Endometrium (tissue), 2 donors: ENCODE data around the gene HEPACAM.
"Not testable (repeated sequence)": the region's sequence is repeated elsewhere in the genome, so short reads cannot be mapped to it uniquely, and the experiment has no call there.

ENCODE experiments used
- FAIRE-seq: peaks from 2 replicates; lab custom pipeline; 2012; peaks lifted over from hg19 to GRCh38; lab: Jason Lieb, UNC
- donor health status: control.
- donor health status: control.

The HEPACAM gene, protein sequence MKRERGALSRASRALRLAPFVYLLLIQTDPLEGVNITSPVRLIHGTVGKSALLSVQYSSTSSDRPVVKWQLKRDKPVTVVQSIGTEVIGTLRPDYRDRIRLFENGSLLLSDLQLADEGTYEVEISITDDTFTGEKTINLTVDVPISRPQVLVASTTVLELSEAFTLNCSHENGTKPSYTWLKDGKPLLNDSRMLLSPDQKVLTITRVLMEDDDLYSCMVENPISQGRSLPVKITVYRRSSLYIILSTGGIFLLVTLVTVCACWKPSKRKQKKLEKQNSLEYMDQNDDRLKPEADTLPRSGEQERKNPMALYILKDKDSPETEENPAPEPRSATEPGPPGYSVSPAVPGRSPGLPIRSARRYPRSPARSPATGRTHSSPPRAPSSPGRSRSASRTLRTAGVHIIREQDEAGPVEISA

DNA sequence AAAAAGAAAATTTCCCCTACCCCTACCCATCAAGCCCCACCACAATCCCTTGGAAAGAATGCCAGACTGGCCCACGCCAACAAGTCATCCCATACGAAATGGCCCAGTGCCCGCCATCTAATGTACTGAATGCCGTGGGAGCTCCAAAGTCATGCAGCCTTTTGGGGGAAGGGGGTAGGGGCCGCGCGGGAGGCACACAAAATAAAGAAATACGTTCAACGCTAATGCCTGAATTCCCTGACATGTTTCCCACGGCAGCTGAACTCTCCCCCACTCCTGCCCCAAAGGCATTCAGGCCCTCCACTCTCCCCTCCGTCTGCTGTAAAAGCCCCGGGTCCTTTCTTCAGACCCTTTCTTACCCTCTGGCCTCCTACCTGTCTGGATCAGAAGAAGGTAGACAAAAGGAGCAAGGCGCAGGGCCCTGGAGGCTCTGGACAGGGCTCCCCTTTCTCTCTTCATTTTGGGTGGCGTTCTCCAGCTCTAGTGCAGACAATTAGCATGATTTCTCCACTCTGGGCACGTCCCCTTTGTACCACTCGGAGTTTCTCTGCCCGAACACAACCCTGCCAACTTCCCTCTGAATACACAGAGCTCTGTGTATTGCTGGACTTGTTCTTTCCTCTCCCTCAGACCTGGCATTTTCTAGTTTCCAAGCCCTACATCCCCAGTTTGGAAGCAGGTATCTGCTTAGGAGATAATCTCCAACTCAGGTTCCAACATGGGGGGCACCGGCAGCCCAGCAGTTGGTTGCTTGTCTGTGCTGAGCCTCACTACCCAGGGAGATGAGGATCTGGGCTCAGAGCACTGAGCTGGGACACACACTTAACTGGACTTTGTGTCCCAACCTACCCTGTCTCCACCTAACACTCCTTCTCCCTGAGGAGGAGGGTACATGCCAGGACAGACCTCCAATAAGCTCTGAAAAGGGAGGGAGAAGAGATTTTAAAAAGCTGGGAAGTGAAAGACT is at the start of gene HEPACAM:
Gene HEPACAM, minus strand, starts transcription at position 500 of the 967 bp plus-strand sequence. Its CDS starts 41 bp downstream, at position 459.
- FAIRE-seq, result no peak

DNA sequence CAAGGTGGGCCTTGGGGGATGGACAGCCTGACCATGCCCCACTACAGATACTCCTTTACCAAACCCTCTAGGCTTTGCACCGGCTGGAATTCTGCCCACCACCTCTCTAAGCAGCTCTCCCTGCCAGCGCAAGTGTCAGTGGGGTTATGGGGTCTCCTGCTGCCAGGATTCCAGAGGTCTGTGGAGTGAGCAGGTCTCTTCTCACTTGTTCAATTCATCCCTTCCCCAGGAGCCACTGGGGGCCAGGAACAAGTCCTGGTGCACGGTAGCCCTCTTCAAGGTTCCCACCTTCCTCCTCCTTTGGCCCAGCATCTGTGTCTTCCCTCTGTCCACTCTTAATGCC is 48.6 kb upstream of the HEPACAM start:
- FAIRE-seq, result no peak

DNA sequence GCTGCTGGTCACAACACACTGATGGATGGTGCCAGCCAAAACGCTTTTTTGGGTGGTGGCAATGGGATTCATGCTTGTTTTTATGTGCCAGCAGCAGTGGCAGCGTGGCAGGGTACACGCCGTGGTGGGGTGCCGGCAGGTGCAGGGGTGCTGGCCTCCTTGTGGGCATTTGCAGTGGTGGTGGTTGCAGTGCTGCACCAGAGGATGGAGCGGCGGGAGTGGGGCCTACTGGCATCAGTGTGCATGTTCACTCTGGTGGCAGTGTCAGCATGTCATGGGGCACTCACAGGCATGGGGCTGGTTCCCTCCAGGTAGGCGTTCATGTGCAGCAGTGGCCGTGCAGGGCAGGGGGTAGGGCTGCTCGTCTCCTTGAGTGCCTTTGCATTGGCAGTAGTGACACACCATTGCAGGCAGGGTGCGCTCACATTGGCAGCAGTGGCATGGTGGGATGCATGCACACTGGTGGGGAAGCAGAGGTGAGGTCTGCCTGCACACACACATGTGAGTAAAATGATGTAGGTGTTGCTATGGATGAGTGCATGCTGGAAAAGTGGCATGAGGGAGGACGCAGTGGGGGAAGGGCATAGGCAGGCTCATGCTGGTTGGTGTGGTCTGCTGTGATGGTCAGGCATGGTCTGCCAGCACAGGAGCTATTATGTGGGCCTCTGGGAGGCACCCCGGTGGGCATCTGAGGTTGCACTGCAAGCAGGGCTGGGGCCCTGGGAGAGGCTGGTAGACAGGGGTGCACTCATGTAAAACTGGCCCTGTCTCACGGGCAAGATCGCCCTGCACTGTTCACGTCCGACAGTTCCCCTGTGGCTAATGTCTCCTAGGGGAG is 48.0 kb upstream of the HEPACAM start:
- FAIRE-seq, result no peak

DNA sequence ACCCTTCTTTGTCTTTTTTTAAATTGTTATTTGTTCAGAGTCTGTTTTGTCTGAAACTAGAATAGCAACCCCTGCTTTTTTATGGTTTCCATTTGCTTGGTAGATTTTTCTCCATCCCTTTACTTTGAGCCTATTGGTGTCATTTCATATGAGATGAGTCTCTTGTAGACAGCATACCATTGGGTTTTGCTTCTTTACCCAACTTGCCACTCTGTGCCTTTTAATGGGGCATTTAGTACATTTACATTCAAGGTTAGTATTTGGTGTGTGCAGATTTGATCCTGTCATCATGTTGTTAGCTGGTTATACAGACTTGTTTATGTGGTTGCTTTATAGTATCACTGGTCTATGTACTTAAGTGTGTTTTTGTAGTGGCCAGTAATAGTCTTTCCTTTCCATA is 46.2 kb upstream of the HEPACAM start:
- FAIRE-seq, result no peak

DNA sequence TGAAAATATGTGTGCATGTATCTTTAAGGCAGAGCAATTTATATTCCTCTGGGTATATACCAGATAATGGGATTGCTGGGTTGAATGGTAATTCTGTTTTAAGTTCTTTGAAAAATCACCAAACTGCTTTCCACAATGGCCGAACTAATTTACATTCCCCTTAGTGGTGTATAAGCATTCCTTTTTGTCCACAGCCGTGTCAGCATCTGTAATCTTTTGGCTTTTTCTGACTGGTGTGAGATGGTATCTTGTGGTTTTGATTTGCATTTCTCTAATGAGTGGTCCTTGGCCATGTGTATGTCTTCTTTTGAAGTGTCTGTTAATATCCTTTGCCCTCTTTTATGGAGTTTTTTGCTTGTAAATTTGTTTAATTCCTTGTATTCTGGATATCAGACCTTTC is 42.5 kb upstream of the HEPACAM start:
- no peak for FAIRE-seq

DNA sequence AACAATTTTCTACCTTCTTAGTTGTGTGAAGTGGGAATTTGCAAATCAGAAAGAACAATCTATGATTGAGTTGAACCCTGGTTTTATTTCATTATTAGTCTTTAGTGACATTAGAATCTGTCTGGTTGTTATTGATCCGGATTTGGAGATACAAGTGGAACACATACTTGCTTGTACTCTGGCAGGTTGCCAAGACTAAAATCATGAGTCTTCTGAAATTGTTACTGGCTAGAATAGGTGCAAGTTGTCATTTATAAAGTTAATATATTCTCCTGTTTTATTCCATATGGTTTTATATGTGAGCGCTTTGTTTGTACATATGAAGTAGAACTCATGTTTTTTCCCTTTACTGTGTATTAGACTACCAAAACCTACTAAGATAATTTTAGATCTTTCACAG is 41.2 kb upstream of the HEPACAM start:
- FAIRE-seq, result no peak

DNA sequence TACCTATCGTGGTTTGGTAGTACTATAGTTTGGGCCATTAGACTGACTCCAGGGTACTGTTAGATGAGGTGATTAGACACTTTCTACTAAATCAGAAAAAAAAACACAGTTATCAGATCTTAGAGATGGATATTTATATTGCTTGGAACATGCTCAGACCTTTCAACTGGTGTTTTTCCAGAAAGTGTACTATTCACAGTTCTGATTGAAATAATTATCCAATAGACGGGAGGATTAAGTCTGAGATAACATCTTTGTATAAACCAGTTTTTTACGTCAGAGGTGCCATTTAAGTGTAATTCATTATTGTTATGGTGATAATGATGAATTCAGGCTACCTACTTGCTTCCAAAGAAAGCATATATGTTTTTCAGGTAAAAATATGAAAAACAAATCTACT is 40.7 kb upstream of the HEPACAM start:
- FAIRE-seq, result no peak

DNA sequence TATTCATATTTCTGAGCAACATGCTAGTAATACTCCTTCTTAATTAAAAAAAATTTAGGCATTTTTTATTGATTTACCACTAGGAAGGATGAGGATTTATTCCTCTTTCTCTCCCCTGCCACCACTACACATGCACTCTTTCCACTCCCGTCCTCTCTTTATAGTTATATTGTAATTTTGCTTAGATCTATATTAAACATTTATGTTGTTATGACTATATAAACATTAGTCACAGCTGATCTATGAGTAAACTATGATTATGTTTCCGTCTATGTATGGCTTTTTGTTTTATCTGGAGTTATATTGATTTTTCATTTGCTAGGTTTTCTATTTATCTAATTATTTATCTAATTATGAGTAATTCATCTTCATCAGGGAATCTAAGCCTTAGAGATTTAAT is 36.0 kb upstream of the HEPACAM start:
- FAIRE-seq, result no peak

DNA sequence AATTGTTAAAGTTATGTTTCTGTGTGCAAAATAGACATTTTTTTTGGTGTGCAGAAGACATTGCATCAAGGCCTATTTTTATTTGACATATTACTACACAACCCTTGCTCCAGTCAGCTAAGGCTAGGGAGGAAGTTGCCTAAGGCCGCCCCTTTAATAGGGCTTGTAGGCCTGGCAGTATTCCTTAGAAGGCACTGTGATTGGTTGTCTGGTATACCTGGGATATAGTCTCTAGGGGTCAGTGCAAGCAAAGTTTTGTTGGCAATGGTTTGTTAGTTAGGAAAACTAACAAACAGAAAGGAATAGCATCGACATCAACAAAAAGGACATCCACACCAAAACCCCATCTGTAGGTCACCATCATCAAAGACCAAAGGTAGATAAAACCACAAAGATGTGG is 35.1 kb upstream of the HEPACAM start:
- no peak for FAIRE-seq

DNA sequence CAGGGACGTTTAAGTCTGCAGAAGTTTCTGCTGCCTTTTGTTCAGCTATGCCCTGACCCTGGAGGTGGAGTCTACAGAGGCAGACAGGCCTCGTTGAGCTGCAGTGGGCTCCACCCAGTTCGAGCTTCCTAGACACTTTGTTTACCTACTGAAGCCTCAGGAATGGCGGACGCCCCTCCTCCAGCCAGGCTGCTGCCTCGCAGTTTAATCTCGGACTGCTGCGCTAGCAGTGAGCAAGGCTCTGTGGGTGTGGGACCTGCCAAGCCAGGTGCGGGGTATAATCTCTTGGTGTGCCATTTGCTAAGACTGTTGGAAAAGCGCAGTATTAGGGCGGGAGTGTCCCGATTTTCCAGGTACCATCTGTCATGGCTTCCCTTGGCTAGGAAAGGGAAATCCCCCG is 32.4 kb upstream of the HEPACAM start:
- not testable (repeated sequence) for FAIRE-seq

DNA sequence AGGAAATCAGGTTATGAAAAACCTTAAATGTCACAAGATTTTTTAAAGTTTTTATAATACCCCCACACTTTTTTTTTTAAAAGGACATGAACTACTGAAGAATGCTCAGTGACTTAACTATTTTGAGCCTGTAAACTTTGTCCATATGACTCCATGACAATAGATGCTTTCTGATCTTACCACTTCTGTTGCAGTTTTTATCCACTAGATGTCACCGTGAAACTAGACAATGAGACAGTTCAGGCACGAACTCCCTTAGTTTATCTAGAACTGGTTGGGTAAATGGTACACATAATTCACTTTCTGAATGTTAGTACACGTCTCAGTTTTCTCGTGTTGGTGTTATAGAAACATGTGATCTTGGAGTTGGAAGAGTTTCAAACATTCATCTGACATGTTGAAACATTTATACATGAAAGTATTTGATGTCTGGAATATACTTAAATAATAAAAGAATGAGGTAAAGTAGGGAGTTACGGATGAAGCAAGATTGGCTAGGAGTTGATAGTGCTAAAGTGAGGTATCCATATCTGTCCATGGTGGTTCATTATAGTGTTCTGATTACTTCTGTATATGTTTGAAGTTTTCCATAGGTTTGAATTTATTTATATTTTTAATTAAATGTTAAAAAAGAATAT is 26.2 kb upstream of the HEPACAM start:
- FAIRE-seq, result peak; percentile 94

DNA sequence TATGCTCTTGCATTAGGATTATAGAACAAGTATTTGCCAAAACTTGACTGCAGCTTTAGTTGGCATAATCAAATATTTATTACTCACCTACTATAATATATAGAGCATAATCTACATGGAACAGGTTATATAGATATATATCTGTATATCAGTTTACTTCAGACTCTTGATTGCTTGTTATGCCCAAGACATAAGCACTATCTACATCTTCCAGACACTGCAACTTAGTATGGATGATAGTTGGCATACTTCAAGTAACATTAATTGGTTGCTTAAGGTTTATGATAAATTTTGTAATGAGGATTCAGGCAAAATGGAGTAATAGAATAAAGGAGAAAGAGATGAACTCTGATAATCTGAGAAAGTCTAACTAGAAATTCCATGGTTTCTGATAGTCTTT is 19.2 kb upstream of the HEPACAM start:
- no peak for FAIRE-seq

DNA sequence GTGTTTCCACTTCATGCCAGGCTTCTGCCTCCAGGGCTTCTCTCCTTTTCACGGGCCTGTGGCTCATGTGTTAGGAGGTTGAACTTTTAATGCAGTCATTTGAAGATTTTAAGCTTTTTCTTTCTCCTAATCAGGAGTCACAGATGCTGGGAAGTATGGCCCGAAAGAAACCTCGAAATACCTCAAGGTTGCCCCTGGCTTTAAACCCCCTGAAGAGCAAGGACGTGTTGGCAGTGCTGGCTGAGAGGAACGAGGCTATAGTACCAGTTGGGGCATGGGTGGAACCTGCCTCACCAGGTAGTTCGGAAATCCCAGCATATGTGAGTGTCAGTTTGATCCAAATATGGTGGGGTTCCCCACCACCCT is 18.7 kb upstream of the HEPACAM start:
- FAIRE-seq, result no peak

DNA sequence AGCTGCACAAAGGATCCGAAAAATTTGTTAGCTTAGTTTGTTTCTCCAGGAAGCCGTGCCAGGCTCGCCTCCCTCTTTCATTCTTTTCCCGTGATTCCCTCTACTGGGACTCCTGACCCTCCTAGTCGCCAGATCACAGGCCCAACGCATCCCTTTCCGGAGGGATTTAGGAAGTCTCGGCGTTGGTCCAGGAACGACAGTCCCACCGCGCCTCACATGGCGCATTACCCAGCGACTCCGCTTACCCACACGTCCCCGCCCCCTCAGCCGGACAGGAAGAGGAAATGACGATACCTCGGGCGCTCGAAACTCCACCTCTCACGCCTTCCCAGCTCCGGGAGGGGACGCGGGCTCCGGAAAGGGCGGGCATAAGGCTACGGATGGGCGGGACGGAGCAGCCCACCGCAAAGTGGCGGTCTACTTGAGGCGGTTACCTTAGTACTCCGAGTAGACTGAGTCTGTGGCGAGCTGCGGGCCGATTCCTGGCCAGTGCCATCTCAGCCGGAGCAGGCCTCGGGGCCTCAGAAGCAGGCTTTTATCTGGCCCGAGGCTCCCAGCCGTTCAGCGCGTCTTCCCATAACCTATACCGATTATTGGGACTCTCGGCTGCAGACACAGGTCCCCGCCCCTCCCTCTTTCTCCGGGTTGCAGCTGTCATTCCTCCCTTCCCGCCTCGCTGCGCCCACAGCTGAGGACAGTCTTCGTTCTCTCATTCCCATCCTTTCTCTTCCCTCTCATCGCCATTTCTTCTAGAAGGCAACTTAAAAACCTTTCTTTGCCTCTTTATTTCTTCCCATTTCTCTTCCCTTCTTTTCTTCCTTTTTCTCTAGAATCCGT is 18.1 kb upstream of the HEPACAM start, which contains the start of gene CCDC15:
Gene CCDC15, plus strand, starts transcription at position 450 of the 837 bp plus-strand sequence. CDS start 531 bp downstream, outside the sequence.
- peak; percentile 99 for FAIRE-seq

DNA sequence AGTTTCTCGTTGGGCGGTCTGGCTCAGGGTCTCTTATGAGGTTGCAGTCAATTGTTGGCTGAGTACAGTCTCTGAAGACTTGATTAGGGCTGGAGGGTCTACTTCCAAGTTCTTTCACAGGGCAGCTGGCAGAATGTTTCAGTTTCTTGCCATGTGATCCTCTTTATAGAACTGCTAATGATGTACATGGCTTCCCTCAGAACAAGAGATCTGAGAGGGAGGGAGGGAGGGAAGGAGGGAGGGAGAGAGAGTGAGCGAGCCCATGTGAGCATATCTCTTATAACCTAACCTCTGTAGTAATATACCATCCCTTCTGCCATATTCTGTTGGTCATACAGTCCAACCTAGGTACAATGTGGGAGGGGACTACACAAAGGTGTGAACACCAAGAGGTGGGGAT is 15.5 kb upstream of the HEPACAM start:
- no peak for FAIRE-seq

DNA sequence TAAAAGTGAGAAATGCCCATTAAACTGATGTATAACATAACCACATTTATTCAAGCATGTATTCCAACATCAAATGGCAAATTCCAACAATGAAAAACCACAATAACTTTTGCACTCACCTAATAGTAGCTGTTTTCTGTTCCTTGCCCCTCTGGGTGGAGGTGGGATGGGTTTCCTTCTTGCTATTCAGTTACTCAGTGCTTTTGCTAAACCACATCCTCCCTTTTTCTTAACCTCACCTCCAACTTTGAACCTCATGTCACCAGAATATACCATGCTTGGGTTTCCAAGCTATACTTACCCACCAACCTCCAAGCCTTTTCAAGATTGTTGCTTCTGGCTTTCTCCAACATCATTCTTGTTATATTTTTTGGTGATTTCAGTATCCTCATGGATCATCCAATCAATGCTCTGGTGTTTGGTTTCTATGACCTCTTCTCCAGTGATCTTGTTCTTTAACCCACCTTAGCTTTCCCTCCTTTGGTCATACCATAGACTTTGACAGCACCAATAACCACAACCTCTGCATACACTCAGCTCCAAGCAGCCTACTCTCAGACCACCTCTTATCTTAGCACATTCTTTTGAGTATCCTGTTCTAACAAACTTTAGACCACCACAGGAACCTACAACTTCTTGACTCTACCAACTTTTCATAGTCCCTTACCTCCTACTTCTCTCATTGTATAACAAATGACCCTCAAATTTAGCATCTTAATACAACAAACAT is 14.9 kb upstream of the HEPACAM start:
- FAIRE-seq, result no peak

DNA sequence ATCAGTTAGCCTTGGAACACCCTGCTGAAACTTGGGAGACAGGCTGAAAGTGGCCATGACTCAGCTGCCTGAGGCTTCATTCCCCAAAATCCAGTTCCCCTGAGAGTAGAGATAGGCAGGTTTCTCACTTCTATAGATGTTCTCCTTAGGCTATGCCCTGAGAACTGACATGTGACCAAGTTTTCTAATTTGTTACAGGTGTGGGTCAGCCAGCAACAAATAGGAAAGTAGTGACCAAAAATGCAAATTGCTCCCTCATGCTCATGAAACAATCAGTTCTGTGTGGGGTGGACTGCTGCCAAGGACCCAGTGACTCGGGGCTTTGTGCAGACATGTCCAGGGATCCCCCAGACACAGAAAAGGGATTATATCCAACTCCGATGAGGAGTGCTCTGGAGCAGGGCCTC is 10.9 kb upstream of the HEPACAM start:
- FAIRE-seq, result no peak

DNA sequence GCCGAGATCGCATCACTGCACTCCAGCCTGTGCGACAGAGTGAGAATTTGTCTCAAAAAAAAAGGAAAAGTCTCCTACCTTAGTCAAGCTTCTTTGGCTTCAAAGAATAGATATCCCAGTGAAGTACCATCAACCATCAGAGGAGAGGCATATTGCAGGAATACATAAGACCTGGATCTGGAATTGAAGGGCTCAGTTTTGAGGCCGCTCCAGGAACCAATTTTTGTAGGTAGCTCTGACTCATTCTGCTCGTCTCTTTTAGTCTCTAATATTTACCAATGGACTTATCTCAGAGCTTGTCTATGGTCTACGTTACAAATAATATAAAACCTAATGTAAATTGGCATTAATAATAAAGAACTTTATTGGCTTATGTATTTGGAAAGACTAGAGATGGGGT is 10.0 kb upstream of the HEPACAM start:
- FAIRE-seq, result no peak

DNA sequence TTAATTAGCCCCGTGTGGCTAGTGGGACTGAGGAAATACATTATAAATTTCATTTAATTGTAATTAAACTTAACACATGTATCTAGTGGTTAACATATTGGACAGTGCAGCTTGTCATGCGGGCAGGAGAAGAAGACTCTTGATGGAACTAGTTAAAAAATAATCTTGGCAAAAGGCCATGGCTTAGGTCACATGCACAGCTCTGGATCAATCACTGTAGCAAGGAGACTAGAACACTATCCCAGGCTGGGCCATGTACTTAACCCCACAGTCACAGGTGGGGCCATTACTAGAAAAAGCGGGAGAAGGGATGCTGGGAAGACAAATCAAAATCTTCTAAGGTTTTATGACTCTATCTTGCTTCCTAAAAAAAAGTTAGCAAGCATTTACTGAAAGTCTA is 8.7 kb upstream of the HEPACAM start:
- FAIRE-seq, result no peak

DNA sequence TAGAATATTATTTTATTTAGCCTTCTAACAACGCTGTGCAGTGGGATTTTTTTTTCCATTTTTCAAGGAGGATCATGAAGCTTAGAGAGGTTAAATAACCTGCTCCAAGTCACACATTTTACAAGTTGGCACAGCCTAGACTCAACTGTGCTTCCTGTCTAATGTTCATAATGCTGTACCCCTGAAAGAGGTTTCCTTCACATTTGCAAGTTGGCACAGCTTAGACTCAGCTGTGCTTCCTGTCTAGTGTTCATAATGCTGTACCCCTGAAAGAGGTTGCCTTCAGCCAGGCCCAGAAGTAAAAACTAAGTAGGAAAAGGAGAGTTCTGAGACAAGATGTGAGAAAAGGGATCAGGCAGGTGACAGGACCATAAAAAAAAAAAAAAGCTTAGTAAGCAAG is 7.9 kb upstream of the HEPACAM start:
- no peak for FAIRE-seq
